Fibroblast of mammary gland (primary cell): ENCODE results near the gene DNTTIP2.

ENCODE experiments used
- DNase-seq: peaks from one replicate; pipeline ENCODE4 v3.0.0-alpha.2; 2010; ENCODE audit warnings: low read depth
- H3K4me3 ChIP-seq: 2 replicates; pipeline ENCODE4 v1.5.1; 2011; ENCODE audit warnings: low read depth, mild to moderate bottlenecking, low read length, moderate library complexity; ENCODE audit not compliant: control insufficient read depth
- CTCF ChIP-seq: conservative IDR thresholded peaks from 2 replicates; pipeline ENCODE4 v1.5.1; 2011; ENCODE audit warnings: low read depth, low read length, inconsistent platforms; ENCODE audit not compliant: control insufficient read depth, insufficient read depth

The DNTTIP2 gene

GRCh38 chr1:93820554-93821422, 58.2 kb downstream of the DNTTIP2 start:
- no peak for TF ChIP-seq CTCF
- DNase-seq, result no peak

DNA sequence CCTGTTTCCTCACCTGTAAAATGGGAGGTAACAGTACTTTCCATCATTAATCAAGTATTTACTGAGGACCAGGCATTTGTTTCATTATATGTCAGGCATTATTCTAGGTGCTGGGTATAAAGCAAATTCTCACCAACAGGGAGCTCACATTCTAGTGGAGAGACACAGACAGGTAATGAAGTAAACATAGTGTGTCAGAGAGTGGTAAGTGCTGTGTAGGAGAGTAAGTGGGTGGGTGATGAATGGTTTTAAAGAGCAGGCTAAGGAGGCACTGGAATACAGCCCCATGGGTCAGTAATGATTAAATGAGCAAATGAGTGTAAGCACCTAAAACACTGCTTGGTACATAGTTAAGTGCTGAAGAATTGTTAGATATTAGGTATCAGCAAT, 60.4 kb downstream of the DNTTIP2 start:
- TF ChIP-seq CTCF, result no peak
- no peak for DNase-seq
- no peak overlapping the region for H3K4me3 ChIP-seq

More at GRCh38 chr1:93820554-93821422, 58.2 kb downstream of the DNTTIP2 start:
- no peak overlapping the region for H3K4me3 ChIP-seq

DNA sequence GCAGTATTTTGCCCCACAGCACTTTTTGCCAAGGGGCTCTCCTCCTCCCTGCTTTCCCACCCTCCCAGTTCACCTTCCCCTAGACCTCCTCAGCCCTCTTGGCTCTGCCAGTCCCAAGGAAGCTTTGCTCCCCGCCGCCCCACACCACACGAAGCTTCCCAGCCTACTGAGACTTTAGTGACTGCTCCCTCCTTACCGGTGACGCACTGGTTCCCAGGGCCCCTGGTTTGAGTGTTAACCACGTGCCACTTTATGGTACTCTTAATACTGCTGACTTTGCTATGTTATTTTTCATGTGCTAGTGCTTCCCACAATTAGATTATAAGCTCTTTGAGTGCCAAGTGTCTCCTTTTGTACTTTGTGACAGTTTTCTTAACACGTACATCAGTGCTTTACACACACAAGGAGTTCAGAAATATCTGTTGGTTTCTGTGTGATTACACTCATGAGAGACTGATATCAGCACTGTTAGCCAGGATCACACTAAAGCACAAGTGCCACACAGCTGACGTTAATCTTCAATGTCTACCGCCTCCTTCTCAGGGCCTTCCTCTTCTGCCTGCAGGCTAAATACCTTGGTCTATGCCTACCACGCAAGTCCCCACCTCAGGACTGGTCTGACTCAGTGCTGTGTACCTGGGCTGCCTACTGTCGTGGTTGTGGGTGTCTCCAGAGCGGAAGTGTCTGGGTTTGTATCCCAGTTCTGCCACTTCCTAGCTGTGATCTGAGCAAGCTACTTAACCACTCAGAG, 61.0 kb downstream of the DNTTIP2 start:
- no peak overlapping the region for H3K4me3 ChIP-seq
- DNase-seq, result no peak
- TF ChIP-seq CTCF, result no peak

DNA sequence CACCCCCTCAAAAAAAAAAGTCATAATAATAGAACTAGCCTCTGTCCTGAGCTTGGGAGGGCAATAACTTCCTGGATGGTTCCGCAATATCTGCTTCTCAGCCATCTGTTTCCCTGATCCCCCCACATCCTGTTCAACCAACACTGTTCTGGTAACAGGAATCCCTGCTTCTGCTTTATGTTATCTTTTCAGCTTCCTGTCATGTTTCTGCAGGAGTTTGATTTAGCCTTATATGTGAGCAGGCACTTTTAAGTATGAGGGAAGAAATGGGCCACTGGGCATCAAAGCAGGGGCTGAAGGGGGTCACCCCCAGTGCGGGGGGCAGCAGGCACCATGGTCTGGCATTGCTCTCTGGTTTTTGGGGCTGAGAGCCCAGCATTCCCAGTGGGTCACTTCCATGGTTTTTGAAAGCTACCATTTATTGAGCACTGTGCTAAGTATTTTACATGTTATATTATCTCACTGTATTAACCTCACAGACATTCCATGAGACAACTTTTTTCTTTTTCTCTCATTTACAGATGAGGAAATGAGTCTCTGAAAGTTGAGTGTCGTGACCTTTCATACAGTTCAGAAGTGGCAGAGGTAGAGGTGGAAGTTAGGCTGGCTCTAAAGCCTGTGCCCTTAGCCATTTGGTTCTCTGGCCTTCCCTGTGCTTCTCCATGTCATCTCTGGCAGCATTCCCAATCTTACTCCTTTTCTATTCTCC, 61.9 kb downstream of the DNTTIP2 start:
- DNase-seq, result peak; percentile 79
- no peak for TF ChIP-seq CTCF
- H3K4me3 ChIP-seq, result no peak overlapping the region
